Endothelial cell (in vitro differentiated cells): ENCODE measurements around the gene HIPK3. TPM values are rescaled to one million over a fixed set of nuclear protein-coding genes. Genes with fewer than 3 reads are reported as not detected.

Source experiments
- DNase-seq: peaks from one replicate; pipeline ENCODE4 v3.0.0; 2021; ENCODE audit warnings: low spot score
- H3K27ac Mint-ChIP-seq: one replicate; pipeline ENCODE4 v1.8.0; 2021; ENCODE audit warnings: mixed read lengths, inconsistent platforms; ENCODE audit not compliant: unreplicated experiment
- H3K27me3 Mint-ChIP-seq: one replicate; pipeline ENCODE4 v1.8.0; 2021; ENCODE audit warnings: mild to moderate bottlenecking, moderate library complexity, mixed read lengths, inconsistent platforms; ENCODE audit not compliant: unreplicated experiment
- H3K36me3 Mint-ChIP-seq: one replicate; pipeline ENCODE4 v1.8.0; 2021; ENCODE audit warnings: mild to moderate bottlenecking, low read depth, mixed read lengths, inconsistent platforms; ENCODE audit not compliant: unreplicated experiment
- H3K4me1 Mint-ChIP-seq: one replicate; pipeline ENCODE4 v1.8.0; 2021; ENCODE audit warnings: mild to moderate bottlenecking, mixed read lengths, inconsistent platforms; ENCODE audit not compliant: unreplicated experiment
- H3K4me3 Mint-ChIP-seq: one replicate; pipeline ENCODE4 v1.8.0; 2021; ENCODE audit warnings: mild to moderate bottlenecking, mixed read lengths, inconsistent platforms; ENCODE audit not compliant: unreplicated experiment
- H3K9me3 Mint-ChIP-seq: one replicate; pipeline ENCODE4 v1.8.0; 2021; ENCODE audit warnings: mixed read lengths, inconsistent platforms; ENCODE audit not compliant: unreplicated experiment
- CTCF ChIP-seq: fragments of 200-600 bp; sonication (generic); IDR thresholded peaks from one replicate; pipeline ENCODE4 v1.5.0; 2021; ENCODE audit warnings: antibody characterized with exemption; ENCODE audit not compliant: unreplicated experiment
- total RNA-seq: library from RNA; stranded (reverse); fragmentation: NEBNext Ultra II Directional; extraction: Animal tissue kit (Norgen Biotek cat#: 25700); gene quantifications from one replicate; pipeline ENCODE4 v1.2.1, GENCODE V29; 2021; ENCODE audit not compliant: unreplicated experiment

HIPK3 gene
- total RNA-seq, 1 donor from 2014 or later, result 70.2 TPM

GRCh38 chr11:33379947-33380346, 122.8 kb downstream of the HIPK3 start:
- H3K4me1 Mint-ChIP-seq, result peaks cover 11% of the 10 kb centered on the region
- H3K36me3 Mint-ChIP-seq, result no peaks in the 10 kb centered on the region
- H3K27me3 Mint-ChIP-seq, result peaks cover 4% of the 10 kb centered on the region
- no peak for TF ChIP-seq CTCF
- H3K9me3 Mint-ChIP-seq, result no peaks in the 10 kb centered on the region
- no peak overlapping the region for H3K27ac Mint-ChIP-seq
- no peak for DNase-seq
- no peak overlapping the region for H3K4me3 Mint-ChIP-seq

- TF ChIP-seq CTCF, result no peak
- Mint-ChIP-seq H3K9me3 (no peaks in the 10 kb centered on the region), H3K27me3 (no peaks in the 10 kb centered on the region), H3K27ac (no peak overlapping the region), H3K4me3 (no peak overlapping the region), H3K4me1 (peaks cover 15% of the 10 kb centered on the region), H3K36me3 (no peaks in the 10 kb centered on the region)
- DNase-seq, result no peak
Observed at GRCh38 chr11:33383075-33383919, 126.1 kb downstream of the HIPK3 start.

- H3K36me3 Mint-ChIP-seq, result no peaks in the 10 kb centered on the region
- no peak overlapping the region for H3K27ac Mint-ChIP-seq
- TF ChIP-seq CTCF, result no peak
- no peak overlapping the region for H3K4me3 Mint-ChIP-seq
- H3K4me1 Mint-ChIP-seq, result peaks cover 13% of the 10 kb centered on the region
- no peak for DNase-seq
- H3K27me3 Mint-ChIP-seq, result no peaks in the 10 kb centered on the region
- no peaks in the 10 kb centered on the region for H3K9me3 Mint-ChIP-seq
Observed at GRCh38 chr11:33383920-33384209, 126.7 kb downstream of the HIPK3 start.

- Mint-ChIP-seq H3K9me3 (no peaks in the 10 kb centered on the region), H3K27ac (no peak overlapping the region), H3K4me1 (peaks cover 11% of the 10 kb centered on the region), H3K36me3 (no peaks in the 10 kb centered on the region), H3K4me3 (no peak overlapping the region), H3K27me3 (no peaks in the 10 kb centered on the region)
- no peak for DNase-seq
- no peak for TF ChIP-seq CTCF
Observed at GRCh38 chr11:33384220-33384619, 127.0 kb downstream of the HIPK3 start.

- no peak overlapping the region for H3K4me3 Mint-ChIP-seq
- H3K36me3 Mint-ChIP-seq, result no peaks in the 10 kb centered on the region
- H3K9me3 Mint-ChIP-seq, result no peaks in the 10 kb centered on the region
- no peaks in the 10 kb centered on the region for H3K27me3 Mint-ChIP-seq
- no peak for TF ChIP-seq CTCF
- DNase-seq, result no peak
- peaks cover 6% of the 10 kb centered on the region for H3K4me1 Mint-ChIP-seq
- H3K27ac Mint-ChIP-seq, result no peak overlapping the region
Observed at GRCh38 chr11:33387581-33387980, 130.4 kb downstream of the HIPK3 start.
